Activated CD8-positive, alpha-beta memory T cell treated with anti-CD3 and anti-CD28 coated beads, Interleukin-2, amount 50 U/mL, for 4 hours (primary cell): ENCODE measurements around the gene ZNF143.

Source experiments
- DNase-seq: peaks from one replicate; pipeline ENCODE4 v3.0.0-alpha.2; 2020

The ZNF143 gene

GRCh38 chr11:9576701-9577381 is 116.0 kb downstream of the ZNF143 start:
- no peak for DNase-seq

- no peak for DNase-seq
Observed at GRCh38 chr11:9577556-9577955, 116.7 kb downstream of the ZNF143 start.
